Posterior vena cava (tissue), 2 donors: ENCODE measurements around the gene NR6A1. TPM values are rescaled to one million over a fixed set of nuclear protein-coding genes. Genes with fewer than 3 reads are reported as not detected.

Experiments
- DNase-seq: peaks from one replicate; pipeline ENCODE4 v3.0.0-alpha.2; 2020; ENCODE audit warnings: low spot score
- intact Hi-C, 2 donors: fragments of 100-400 bp; cut with DNase I; formaldehyde crosslinking; loops; one replicate each; pipeline versions ENCODE4 v1.14.1 to v1.14.2; 2022 to 2023
- total RNA-seq, 2 donors: library from RNA; stranded (reverse); fragmentation: NEBNext Ultra II Directional; extraction: Animal tissue kit (Norgen Biotek cat#: 25700); gene quantifications; one replicate each; pipeline ENCODE4 v1.2.1, GENCODE V29; 2021
- donor health status: DM: yes; HTN: yes; CAD: no.
- donor health status: DM: yes; HTN: yes; CAD: no.

Gene NR6A1
- total RNA-seq, 2 donors from 2014 or later: 0.23 to 0.76 TPM

DNA sequence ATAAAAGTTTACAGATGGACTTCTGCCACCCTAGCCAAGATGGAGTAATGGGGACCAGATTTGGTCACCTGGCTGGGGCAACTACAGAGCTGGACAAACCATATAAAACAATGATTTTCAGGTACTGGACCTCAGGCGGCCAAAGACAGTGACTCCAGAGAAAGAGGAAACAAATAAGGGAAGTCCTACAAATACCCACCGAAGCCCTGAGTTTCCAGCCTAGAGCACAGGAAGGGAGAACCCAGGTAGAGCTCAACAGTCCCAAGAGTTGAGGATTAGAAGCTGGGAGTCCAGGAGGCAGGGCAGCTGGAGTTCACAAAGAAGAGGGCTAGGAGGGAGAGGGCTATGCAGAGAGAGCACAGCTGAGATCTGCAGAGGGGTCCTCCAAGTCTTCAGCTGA, 157.3 kb downstream of the NR6A1 start:
- no peak for DNase-seq
- intact Hi-C loops: loop anchor here (10.0 kb wide), 1 partner anchor 101 kb away; no protein-coding TSS in a partner anchor

DNA sequence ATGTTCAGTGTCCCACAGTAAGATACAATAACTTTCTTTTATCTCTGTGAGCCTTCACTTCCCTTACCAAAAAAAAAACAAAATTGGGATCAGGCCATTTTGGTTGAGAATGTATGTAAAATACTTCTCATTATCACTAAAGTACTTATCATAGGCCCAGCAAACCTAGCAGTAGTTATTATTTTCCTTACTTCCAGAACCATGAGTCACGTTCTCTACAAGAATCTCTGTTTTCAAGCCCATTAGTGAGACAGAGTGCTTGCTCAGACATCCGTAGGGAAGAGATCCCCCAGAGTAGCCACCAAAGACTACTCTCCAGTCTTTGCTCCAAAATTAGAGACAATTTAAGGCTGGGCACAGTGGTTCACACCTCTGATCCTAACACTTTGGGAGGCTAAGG, 160.0 kb downstream of the NR6A1 start:
- intact Hi-C loops: loop anchor here (10.0 kb wide), 1 partner anchor 104 kb away; no protein-coding TSS in a partner anchor
- no peak for DNase-seq

DNA sequence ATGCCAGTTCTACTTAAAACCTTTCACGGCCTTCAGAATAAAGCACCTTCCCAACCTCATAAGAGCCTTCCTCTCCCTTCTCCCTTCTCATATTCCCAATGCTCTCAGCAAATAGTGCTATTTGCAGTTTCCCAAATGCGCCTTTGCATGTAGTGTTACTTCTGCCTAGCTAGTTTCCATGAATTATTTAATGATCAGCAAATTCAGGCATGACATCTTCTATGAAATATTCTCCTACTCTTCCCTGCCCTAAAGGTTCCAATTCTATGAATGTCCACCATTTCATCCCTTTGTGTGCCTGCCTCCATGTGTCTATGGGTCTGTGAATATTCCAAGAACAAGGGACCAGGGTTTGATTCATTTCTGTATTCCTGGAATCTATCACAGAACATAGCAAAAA, 165.1 kb downstream of the NR6A1 start:
- intact Hi-C loops: no loop called here
- DNase-seq: no peak

DNA sequence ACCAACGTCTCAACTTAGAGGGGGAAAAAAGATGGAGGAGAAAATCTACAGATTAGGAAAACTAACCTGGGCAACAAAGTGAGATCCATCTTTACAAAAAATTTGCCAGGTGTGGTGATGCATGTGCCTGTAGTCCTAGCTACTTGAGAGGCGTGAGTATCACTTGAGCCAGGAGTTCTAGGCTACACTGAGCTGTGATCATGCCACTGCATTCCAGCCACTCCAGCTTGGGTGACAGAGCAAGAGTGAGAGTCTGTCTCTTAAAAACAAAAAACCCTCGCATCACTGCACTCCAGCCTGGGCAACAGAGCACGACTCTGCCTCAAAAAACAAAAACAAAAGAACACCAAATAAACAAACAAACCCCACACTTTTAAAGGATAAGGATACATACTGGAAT, 165.9 kb downstream of the NR6A1 start:
- intact Hi-C loops: no loop called here
- no peak for DNase-seq

DNA sequence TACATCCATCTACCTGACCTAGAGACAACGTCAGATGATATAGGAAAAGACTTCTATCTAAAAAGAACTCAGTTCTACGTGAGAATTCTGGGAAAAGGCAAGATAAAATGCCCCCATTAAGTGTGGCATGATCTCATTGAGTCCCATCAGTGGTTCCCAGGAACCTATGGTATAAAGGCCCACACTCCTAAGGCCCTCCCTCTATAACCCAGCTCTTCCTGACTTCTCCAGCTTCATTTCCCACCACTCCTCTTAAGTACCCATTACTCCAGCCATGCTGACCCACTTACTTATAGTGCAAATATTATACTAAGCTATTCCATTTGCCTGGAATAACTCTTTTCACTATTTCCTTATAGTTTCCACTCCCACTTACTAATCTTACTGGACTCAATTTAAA, 168.5 kb downstream of the NR6A1 start:
- intact Hi-C loops: no loop called here

DNA sequence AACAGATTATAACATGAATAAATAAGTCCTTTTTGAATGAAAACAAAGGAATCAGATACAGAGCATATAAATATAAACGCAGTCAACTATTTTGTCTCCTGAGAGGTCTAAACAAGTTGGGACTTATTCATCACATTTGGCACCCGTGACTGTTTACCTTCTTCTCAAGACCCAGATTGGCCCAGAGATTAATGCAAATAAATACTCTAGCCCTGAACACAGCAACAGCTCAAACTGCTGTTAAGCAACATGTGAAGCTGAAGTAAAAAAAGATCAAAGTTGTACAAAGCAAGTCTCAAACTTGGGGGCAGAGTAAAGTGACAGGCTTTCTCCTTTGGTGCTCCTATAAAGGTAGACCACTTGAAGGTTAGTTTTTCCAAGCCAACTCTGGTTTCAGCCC, 168.9 kb downstream of the NR6A1 start:
- DNase-seq: no peak
- intact Hi-C loops: no loop called here

More for the DNA sequence above, 168.5 kb downstream of the NR6A1 start:
- DNase-seq: no peak

- DNase-seq: no peak
- intact Hi-C loops: no loop called here
These were observed 170.7 kb downstream of the NR6A1 start for GRCh38 chr9:124600407-124600806.

- intact Hi-C loops: no loop called here
- DNase-seq: no peak
These were observed 171.9 kb downstream of the NR6A1 start for GRCh38 chr9:124599121-124599795.

- intact Hi-C loops: no loop called here
- no peak for DNase-seq
These were observed 173.1 kb downstream of the NR6A1 start for GRCh38 chr9:124598048-124598447.

DNA sequence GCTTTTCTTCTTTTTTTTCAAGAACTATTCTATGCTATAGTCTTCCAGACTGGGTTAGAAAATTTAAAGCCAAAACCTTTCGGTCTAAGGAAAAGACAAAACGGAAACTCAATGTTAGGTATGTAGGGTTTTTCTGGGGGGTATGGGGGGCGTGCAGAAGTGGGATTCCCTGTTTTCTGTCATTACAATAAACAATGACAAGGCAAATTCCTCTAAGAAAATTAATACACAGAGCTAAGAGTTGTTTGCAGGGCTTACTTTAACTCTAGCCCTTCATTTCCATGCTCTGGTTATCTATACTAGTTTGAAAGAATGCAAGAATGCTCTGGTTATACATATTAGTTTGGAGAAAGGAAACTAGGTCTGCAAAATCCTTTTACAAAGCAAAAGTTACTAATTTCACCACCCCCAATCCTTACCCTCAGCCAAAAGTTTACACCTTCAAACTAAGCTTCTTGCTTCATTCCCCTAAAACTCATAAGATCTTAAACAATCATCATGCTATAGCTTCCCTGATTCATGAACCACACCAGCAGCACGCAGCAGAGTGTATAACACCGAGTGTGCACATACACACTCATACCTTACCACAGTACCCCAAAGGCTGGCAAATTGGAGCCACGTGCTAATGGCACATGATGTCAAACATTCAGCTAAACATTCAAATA, 174.8 kb downstream of the NR6A1 start:
- no peak for DNase-seq
- intact Hi-C loops: no loop called here

DNA sequence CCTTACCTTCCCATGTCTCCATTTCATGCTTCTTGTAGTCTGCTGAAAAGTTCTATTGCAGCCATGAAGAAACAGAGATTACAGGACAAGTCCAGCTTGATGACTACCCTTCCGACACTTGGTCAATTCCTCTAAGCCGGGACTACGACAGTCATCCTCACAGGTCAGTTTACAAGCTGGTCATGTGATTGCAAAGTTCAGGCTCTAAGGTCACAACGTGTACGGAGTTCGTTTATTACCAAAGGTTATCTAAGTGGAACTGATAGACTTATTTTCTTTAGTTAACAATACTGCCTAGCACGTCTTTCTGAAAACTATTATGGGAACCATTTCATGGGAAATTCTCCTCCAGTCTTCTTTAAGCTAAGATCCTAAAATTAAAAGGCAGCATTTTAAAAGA, 175.4 kb downstream of the NR6A1 start:
- DNase-seq: no peak
- intact Hi-C loops: no loop called here

DNA sequence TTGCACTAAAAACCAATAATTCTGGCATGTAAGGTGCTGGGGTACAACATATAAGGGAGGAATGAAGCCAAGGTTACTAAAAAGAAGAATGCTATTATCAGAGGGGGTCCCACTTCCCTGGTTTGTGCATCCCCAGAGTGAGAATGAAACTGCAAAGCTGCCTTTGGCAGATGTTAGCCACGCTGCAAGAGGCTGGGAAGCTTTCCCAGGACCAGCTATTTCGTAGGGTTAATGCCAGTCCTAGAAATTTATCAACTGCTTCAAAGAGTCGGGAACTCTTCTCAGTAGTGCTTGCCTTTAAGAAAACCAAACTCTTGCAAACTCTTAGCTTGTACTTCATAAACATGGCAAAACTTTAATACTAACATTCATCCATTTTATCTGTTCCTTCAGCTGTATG, 176.4 kb downstream of the NR6A1 start:
- no peak for DNase-seq
- intact Hi-C loops: no loop called here

- DNase-seq: no peak
- intact Hi-C loops: no loop called here
These were observed 176.9 kb downstream of the NR6A1 start for GRCh38 chr9:124594225-124594624.

DNA sequence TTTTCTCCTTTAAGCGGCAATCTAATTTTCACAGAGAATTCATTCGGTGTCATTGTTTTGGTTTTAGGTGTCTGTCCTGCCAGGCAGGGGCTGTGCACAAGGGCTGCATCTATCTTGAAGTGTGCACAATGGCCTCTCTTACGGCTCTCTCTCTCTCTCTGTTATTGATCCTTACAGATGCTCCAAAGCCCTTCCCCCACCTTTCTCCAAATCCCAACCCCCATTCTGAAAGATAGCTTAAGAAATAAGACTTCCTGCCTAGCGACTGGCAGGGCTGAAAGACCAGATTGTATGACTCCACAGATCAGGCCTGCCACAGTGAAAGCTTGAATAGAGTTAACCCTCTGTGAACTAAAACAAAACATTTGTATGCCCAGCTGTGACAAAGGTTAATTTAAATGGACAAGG, 177.5 kb downstream of the NR6A1 start:
- intact Hi-C loops: no loop called here
- DNase-seq: no peak

DNA sequence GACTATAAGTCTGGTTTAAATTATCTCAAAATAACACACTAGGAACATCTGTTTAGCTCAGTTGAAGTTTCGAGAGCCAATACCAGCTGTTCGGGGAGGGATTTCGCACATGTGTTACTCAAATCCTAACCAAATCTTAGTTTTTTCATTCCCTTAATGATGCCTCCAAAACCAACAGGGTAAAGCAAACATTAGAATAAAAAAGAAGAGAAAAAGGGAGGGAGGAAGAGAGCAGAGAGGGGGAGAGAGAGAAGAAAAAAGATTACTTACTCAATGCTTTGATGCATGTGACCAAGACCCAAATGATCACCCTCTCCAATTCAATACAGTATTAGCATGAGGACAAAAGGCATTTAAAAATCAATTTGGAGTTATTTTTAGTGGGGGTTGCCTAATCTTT, 177.9 kb downstream of the NR6A1 start:
- intact Hi-C loops: no loop called here
- no peak for DNase-seq

DNA sequence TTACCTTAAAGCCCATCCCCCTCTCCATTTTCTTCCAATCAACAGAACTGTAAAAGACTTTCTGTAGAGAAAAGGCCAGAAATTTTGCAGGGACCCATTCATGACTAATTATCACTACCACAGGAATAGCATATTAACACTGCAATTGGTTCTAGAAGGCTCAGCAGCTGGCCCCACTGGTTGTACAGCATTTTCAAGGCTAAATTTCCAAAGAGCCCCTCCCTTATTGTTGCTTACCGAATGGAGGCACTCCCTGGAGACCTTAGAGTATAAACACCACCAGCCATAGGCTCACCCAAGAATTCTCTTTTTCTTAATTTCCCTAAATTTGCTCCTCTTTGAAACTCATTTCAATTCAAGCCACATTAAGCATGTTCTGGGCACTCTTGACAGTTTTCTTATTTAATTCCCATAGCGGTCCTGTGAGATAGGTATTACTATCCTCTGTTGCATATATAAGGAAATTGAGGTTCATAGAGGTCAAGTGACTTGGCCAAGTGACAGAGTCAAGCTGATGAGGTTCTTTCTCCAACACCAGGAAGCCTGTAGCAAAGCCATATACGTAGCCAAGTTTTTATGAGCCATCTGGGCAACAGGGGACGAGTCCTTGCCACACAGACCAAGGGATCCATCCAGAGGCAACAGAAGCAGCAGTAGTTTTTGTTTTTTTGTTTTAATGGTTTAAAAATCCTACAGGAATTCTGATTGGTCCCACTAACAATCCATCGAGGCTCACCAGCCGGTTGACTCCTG, 180.0 kb downstream of the NR6A1 start:
- intact Hi-C loops: no loop called here
- no peak for DNase-seq

- DNase-seq: no peak
- intact Hi-C loops: no loop called here
These were observed 186.5 kb downstream of the NR6A1 start for GRCh38 chr9:124584631-124585030.

GRCh38 chr9:124583134-124583533, 188.0 kb downstream of the NR6A1 start:
- DNase-seq: no peak

DNA sequence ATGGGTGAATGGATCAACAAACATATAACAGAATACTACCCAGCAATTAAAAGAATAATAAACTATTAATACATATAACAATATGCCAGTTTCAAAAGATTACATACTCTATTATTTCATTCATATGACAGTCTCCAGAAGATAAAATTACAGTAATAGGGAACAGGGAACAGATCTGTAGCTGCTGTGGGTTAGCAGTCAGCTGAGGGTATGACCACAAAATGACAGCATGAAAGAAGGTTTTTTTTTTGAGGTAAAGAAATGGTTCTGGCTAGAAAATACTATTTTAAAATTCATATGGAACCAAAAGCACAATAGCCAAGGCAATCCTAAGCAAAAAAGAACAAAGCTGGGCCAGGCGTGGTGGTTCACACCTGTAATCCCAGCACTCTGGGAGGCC, 190.9 kb downstream of the NR6A1 start:
- intact Hi-C loops: no loop called here
- no peak for DNase-seq

More at GRCh38 chr9:124583134-124583533, 188.0 kb downstream of the NR6A1 start:
- intact Hi-C loops: no loop called here

DNA sequence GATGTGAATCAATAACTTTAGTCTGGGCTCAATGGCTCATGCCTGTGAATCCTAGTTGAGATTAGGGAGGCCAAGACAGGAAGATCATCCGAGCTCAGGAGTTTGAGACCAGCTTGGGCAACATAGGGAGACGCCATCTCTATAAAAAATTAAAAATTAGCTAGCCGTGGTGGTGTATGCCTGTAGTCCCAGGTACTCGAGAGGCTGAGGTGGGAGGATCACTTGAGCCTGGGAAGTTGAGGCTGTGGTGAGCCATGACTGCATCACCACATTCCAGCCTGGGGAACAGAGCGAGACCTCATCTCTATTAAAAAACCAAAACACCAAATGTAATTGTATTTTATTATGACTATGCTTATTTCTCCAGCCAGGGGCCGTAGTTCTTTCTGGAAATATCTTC, 194.4 kb downstream of the NR6A1 start:
- no peak for DNase-seq
- intact Hi-C loops: no loop called here
